Fibroblast of lung (primary cell): ENCODE results near the gene MIS18BP1. TPM values are rescaled to one million over a fixed set of nuclear protein-coding genes. Genes with fewer than 3 reads are reported as not detected.
A peak's percentile ranks its signal among the peaks of the same experiment; 100 is the strongest.

Experiments
- DNase-seq, 2 donors: peaks; one replicate each; pipeline versions ENCODE4 v3.0.0 to v3.0.0-alpha.2; 2010; ENCODE audit warnings: low read depth in 2 of 2
- H2AFZ ChIP-seq: 2 replicates; pipeline ENCODE4 v1.5.1; 2012; ENCODE audit warnings: low read length, control low read depth, inconsistent platforms
- H3K27ac ChIP-seq: 2 replicates; pipeline ENCODE4 v1.5.1; 2011; ENCODE audit warnings: low read length, control low read depth; ENCODE audit not compliant: insufficient read depth
- H3K27me3 ChIP-seq: 2 replicates; pipeline ENCODE4 v1.5.1; 2011; ENCODE audit warnings: mild to moderate bottlenecking, low read length; ENCODE audit not compliant: control insufficient read depth, insufficient read depth
- H3K36me3 ChIP-seq: 2 replicates; pipeline ENCODE4 v1.5.1; 2011; ENCODE audit warnings: low read length; ENCODE audit not compliant: control insufficient read depth, insufficient read depth
- H3K4me1 ChIP-seq: 2 replicates; pipeline ENCODE4 v1.5.1; 2011; ENCODE audit warnings: low read length; ENCODE audit not compliant: control insufficient read depth, insufficient read depth; ENCODE audit errors: extremely low read depth
- H3K4me2 ChIP-seq: 2 replicates; pipeline ENCODE4 v1.5.1; 2011; ENCODE audit warnings: low read length, control low read depth; ENCODE audit not compliant: insufficient read depth; ENCODE audit errors: extremely low read depth
- H3K4me3 ChIP-seq, 4 experiments: fragments of 200-600 bp in 1 of 4; sonication (generic) in 1 of 4; replicated peaks in 1 of 4; 2 replicates each; pipeline ENCODE4 v1.5.1; 2011 to 2016; ENCODE audit warnings: low read length in 4 of 4, low read depth in 3 of 4, mild to moderate bottlenecking in 3 of 4, control low read depth in 2 of 4, inconsistent platforms in 1 of 4, mixed read lengths in 1 of 4; ENCODE audit not compliant: insufficient read depth in 1 of 4; ENCODE audit errors: control extremely low read depth in 1 of 4
- H3K79me2 ChIP-seq: 2 replicates; pipeline ENCODE4 v1.5.1; 2012; ENCODE audit warnings: mild to moderate bottlenecking, low read length, inconsistent platforms; ENCODE audit not compliant: control insufficient read depth, insufficient read depth
- H3K9ac ChIP-seq: 2 replicates; pipeline ENCODE4 v1.5.1; 2011; ENCODE audit warnings: mild to moderate bottlenecking, low read length, control low read depth; ENCODE audit not compliant: insufficient read depth
- H3K9me3 ChIP-seq: 2 replicates; pipeline ENCODE4 v1.5.1; 2012; ENCODE audit warnings: low read depth, low read length; ENCODE audit not compliant: control insufficient read depth, insufficient read depth
- H4K20me1 ChIP-seq: 2 replicates; pipeline ENCODE4 v1.5.1; 2011; ENCODE audit warnings: low read length; ENCODE audit not compliant: control insufficient read depth, insufficient read depth; ENCODE audit errors: extremely low read depth
- CTCF ChIP-seq, 2 donors: IDR thresholded peaks in 1 of 2; conservative IDR thresholded peaks in 1 of 2; 1 replicate in 1 of 2; 2 replicates in 1 of 2; pipeline ENCODE4 v1.5.1; 2011 to 2012; ENCODE audit warnings: low read length in 2 of 2, control low read depth in 1 of 2, inconsistent platforms in 1 of 2, low read depth in 1 of 2, mild to moderate bottlenecking in 1 of 2
- EZH2 ChIP-seq: IDR thresholded peaks from 2 replicates; pipeline ENCODE4 v1.5.1; 2012; ENCODE audit warnings: low read length, control low read depth, mild to moderate bottlenecking; ENCODE audit errors: missing control alignments
- polyA plus RNA-seq, 2 donors: library from polyadenylated mRNA; depleted of rRNA in 1 of 2; stranded (reverse) in 1 of 2; unstranded in 1 of 2; fragments of >200 nt; gene quantifications; 2 replicates each; pipeline ENCODE4 v1.2.1, GENCODE V29; 2011 to 2012; ENCODE audit warnings: missing spikeins in 1 of 2
- total RNA-seq: library from RNA; depleted of rRNA; stranded (reverse); fragments of >200 nt; gene quantifications from 2 replicates; pipeline ENCODE4 v1.2.1, GENCODE V29; 2014

MIS18BP1 gene
- total and polyA plus RNA-seq, 2 donors (not counting 1 experiment from before 2014, with no cell fraction given): 13.3 to 26.4 TPM

GRCh38 chr14:45271858-45272537 is 19.0 kb upstream of the MIS18BP1 start:
- Histone ChIP-seq H3K4me2 (no peak overlapping the region), H3K36me3 (no peaks in the 10 kb centered on the region), H3K79me2 (no peaks in the 10 kb centered on the region), H3K9ac (no peak overlapping the region), H3K27ac (no peak overlapping the region), H2AFZ (no peak overlapping the region), H3K27me3 (no peaks in the 10 kb centered on the region), H3K4me1 (no peaks in the 10 kb centered on the region), H3K4me3 (no peak overlapping the region), H3K9me3 (no peaks in the 10 kb centered on the region), H4K20me1 (no peaks in the 10 kb centered on the region)
- DNase-seq: no peak
- TF ChIP-seq EZH2: no peak
- TF ChIP-seq CTCF (conservative IDR thresholded peaks at IDR 0.05 in 1 of 2, IDR thresholded peaks at IDR 0.05 in 1 of 2; ENCODE audit: low read depth in 1 of 2, low read length in 2 of 2): no peak

- no peaks in the 10 kb centered on the region for H3K9me3 ChIP-seq
- H3K4me3 ChIP-seq: no peak overlapping the region
- no peaks in the 10 kb centered on the region for H3K36me3 ChIP-seq
- H3K27ac ChIP-seq: no peak overlapping the region
- DNase-seq: no peak
- H3K4me1 ChIP-seq: no peaks in the 10 kb centered on the region
- H3K9ac ChIP-seq: no peak overlapping the region
- TF ChIP-seq EZH2: no peak
- H4K20me1 ChIP-seq: no peaks in the 10 kb centered on the region
- H2AFZ ChIP-seq: no peak overlapping the region
- H3K4me2 ChIP-seq: no peak overlapping the region
- H3K27me3 ChIP-seq: no peaks in the 10 kb centered on the region
- H3K79me2 ChIP-seq: no peaks in the 10 kb centered on the region
These were observed 17.0 kb upstream of the MIS18BP1 start for GRCh38 chr14:45270031-45270430.

- no peak overlapping the region for H3K4me2 ChIP-seq
- no peaks in the 10 kb centered on the region for H3K79me2 ChIP-seq
- no peak overlapping the region for H3K9ac ChIP-seq
- no peaks in the 10 kb centered on the region for H3K9me3 ChIP-seq
- TF ChIP-seq EZH2: no peak
- no peak for TF ChIP-seq CTCF (conservative IDR thresholded peaks at IDR 0.05 in 1 of 2, IDR thresholded peaks at IDR 0.05 in 1 of 2; ENCODE audit: low read depth in 1 of 2, low read length in 2 of 2)
- DNase-seq: peak in 1 of 2 donors; percentile 13
- H4K20me1 ChIP-seq: no peaks in the 10 kb centered on the region
- H3K36me3 ChIP-seq: no peaks in the 10 kb centered on the region
- H3K4me1 ChIP-seq: no peaks in the 10 kb centered on the region
- H3K27me3 ChIP-seq: no peaks in the 10 kb centered on the region
- no peak overlapping the region for H2AFZ ChIP-seq
- no peak overlapping the region for H3K4me3 ChIP-seq
- no peak overlapping the region for H3K27ac ChIP-seq
These were observed 14.1 kb upstream of the MIS18BP1 start for GRCh38 chr14:45267071-45267470.
